ENCODE results near the gene TOPORS.

DNA sequence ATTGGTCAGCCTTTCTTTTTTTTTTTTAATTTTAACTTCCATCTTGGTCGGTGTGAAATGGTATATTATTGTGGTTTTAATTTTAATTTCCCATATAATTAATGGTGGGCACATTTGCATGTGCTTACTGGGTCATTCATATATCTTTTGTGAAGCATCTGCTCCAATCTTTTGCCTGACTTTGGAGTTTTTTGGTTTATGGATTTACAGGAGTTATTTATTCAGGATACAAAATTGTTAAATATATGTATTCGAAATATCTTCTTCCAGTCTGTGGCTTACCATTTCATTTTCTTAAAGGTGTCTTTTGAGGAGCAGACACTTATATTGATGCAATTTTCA is 25.7 kb downstream of the TOPORS start:
- TF ChIP-seq POLR2A (IDR thresholded peaks at IDR 0.05; ENCODE audit: low read length): no peak
- no peak for TF ChIP-seq GATA1 (IDR thresholded peaks at IDR 0.05; ENCODE audit: low read depth, low read length)

Measured in erythroblast (primary cell).